GM12873 (cell line): ENCODE results near the gene TMEM132E.

ENCODE experiments used
- TF ChIP-seq, protein P1 (sequence below): IDR thresholded peaks from 2 replicates; pipeline ENCODE4 v1.5.1; 2012; ENCODE audit warnings: low read depth, mild to moderate bottlenecking, moderate library complexity, low read length, control low read depth; ENCODE audit not compliant: insufficient read depth; ENCODE audit errors: missing control alignments

The TMEM132E gene

DNA sequence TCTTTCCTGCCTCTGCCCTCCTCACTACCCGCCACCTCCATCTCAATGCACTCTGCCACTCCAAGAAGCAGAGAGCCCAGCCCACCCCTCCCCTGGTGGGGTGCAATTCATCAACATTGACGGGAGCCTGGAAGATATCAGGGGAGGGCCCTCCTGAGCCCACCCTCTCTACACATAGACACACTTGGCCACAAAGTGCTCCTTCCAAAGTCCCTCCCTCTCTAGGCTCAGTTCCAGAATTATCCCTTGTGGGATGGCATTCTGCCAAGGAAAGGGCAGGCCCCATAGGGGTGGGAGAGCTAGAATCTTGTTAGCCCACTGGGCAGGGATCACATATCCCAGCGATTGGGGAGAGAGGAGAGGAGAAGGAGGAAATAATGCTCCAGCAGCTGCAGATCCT is 66.2 kb downstream of the TMEM132E start:
- TF ChIP-seq, protein P1, sequence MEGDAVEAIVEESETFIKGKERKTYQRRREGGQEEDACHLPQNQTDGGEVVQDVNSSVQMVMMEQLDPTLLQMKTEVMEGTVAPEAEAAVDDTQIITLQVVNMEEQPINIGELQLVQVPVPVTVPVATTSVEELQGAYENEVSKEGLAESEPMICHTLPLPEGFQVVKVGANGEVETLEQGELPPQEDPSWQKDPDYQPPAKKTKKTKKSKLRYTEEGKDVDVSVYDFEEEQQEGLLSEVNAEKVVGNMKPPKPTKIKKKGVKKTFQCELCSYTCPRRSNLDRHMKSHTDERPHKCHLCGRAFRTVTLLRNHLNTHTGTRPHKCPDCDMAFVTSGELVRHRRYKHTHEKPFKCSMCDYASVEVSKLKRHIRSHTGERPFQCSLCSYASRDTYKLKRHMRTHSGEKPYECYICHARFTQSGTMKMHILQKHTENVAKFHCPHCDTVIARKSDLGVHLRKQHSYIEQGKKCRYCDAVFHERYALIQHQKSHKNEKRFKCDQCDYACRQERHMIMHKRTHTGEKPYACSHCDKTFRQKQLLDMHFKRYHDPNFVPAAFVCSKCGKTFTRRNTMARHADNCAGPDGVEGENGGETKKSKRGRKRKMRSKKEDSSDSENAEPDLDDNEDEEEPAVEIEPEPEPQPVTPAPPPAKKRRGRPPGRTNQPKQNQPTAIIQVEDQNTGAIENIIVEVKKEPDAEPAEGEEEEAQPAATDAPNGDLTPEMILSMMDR = no peak

DNA sequence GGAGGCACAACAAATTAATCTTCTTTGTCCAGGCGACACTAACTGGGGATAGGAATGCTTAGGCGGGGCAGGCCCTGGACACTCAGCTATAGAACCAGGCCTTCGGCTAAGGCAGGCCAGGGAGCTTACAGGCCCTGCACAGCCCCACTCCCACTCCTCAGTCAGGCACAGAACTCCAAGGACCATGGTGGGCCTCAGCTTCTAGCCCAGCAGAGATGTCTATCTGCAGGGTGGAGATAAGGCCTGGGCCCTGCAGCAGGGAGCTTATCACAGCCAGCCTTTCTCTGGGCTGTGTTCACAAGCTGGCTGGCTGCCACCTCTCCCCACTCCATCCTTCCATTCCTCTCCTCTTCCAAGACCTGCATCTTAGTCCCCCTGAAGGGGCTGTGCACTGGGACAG is 68.1 kb downstream of the TMEM132E start:
- TF ChIP-seq, protein P1 = no peak

DNA sequence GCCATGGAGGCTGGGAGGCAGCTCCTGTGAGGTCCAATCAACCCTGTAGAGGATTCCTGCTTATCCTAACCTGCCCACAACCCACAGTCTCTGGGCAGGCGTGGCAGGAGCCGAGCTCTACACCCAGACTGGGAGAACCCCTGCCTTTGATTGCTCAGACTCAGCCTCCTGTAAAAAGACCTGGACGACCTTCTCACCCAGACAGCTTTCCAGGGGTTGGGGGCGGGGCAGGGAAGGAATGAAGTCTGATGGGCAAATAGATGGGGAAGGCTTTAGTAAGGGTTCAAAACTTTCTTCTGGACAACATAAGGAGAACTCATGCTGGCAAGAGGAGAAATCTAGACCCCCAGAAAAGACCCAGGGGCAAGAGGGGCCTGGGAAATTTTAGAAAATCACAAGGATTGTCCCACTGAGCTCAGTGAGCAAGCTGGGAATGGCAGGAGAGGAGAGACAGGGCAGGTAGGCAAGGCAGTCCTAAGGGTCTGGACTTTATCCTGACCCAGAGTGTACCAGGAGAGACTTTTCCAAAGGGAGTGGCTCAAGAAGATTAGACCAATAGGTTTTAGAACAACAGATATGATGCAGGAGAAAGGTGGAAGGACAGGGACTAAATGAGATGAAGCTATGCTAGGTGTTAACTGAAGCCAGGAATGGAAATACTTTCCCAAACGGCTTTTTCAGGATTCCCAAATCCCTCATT is 70.8 kb downstream of the TMEM132E start:
- TF ChIP-seq, protein P1 = no peak

DNA sequence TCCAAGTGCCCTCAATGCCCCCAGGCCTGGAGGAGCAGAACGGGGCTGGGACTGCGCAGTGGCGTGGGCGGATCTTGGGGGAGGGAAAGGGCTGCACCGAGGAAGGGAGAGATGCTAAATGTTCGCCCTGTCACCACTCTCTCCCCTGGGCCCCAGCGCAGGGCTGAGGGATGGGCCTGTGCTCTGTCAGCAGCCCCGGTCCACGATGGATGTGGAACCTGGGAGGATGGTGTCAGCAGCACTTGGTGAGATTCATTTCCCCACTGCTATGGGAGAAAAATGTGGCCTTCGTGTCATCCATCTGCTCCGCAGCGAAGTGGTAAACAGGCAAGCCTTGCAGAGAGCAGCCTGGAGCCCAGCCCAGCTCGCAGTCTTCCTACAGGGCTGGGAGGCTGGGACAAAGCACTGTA is 72.0 kb downstream of the TMEM132E start:
- TF ChIP-seq, protein P1 = no peak

DNA sequence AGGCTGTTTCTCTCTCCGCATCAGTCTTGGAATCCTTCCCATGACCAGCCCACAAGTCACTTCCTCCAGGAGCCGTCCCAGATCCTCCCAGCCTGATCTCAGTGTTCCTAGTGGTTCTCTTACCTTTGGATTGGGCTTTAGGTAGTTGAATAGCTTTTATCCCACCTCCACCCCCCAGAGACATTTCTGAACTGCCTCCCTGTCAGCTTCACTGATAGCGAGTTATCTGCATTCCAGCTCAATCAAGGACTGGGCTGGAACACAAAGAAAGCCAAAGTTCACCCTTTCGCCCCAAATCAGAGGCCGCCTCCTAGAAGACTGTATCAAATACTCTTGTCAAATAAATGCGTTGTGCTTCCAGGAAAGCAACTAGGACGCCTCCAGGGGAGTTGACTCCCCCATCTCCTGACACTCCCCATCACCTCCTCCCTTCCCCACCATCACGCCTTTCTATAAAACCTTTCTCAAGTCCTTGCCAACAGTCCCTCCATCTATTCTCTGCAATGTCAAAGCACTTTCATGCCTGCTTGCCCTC is 72.7 kb downstream of the TMEM132E start:
- TF ChIP-seq, protein P1 = no peak

DNA sequence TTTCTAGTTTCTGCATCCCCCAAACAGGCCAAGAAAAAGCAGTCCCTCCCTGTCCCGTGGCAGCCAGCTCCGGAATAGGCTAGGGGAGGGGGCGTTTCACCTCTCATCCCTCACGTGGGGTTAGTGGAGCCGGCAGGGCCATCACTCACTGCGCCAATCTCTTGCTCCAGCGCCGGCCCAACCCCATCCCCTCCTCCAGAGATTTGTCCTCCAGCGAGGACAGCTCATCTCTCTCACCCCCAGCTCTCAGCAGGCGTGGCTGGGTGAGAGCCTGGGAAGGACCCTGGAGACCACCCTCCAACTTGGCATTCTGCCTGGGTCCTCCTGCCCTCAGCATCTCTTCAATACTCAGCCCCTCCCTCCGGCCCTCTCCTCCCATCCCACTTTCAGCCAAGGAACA is 74.1 kb downstream of the TMEM132E start:
- TF ChIP-seq, protein P1 = no peak

DNA sequence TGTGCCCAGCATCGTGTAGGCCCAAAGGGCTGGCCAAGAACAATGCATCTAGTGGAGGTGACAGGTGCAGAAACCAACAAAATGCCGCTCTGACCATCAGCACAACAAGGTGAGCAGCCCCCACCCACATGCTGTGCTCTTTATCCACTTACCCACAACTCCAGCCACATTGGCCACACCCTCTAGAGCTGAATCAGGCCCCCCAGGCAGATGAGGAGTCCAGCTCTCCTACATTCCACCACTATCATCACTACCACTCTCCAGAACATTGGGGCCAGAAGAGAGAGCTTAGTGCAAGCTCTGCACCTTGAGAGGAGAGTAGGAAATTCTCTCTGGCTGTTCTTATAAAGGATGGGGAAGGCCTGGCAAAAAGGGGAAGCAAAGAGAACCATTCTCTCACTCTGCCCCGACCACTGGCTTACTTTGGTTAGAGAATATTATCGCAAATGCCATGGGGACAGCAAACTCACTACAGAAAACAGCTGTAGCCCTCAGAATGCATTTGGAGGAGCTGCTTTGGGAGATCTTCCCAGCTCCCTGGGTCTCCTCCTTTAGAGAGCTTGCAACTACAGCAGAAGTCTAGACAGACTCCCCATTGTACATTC is 75.0 kb downstream of the TMEM132E start:
- TF ChIP-seq, protein P1 = no peak
